ENCODE results near the gene DNAJC4. TPM values are rescaled to one million over a fixed set of nuclear protein-coding genes. Genes with fewer than 3 reads are reported as not detected.

DNAJC4 gene
- total and polyA plus RNA-seq, 7 donors = 25.7 to 68.1 (median 29.6) TPM

DNA sequence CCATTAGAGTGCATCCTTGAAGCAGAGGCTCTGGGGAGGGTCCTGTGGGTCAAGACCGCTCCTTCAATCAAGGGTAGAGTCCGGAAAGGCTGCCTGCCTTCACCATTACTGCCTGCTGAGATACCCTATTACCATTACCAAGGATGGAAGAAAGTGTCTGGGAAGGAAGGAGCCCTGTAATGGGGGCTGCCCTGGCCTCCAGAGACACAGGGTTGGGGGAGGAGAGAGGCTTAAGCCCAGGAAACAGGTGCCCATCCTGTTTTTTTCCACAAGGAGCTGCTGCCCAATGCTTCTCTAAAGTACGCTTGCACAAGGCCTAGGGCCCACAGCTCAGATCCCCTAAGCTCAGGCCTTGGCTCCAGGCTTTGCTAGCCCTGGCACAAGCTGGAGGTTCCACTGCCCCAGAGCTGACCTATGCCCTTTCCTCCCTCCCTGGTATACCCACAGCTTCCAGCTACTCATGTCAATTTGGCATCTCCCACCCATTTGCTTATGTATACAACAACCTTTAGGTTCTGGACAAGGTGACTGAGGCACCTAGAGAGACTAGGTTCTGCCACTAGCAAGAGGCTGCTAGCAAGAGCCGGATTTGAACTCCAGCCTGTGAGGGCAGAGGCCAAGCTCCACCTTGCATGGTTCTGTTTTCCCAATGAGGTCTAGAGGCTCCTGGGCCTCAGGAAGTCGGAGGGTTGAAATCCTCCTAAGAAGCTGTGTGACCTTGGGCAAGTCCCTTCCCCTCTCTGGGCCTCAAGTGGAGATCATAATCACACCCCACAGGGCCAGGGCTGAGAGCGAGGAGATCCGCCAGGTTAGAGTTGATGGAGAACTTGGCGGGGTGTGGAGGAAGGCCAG lies 19.4 kb downstream of the DNAJC4 start:
- H3K27me3 ChIP-seq = no peaks in the 10 kb centered on the region
- no peak for DNase-seq
- WGBS, 2 donors = 88 to 89% methylated on average over 8 of the region's 8 CpGs
- H3K36me3 ChIP-seq = peaks cover 0 to 5% (median 2%) of the 10 kb centered on the region in 4 donors
- TF ChIP-seq, protein P1, sequence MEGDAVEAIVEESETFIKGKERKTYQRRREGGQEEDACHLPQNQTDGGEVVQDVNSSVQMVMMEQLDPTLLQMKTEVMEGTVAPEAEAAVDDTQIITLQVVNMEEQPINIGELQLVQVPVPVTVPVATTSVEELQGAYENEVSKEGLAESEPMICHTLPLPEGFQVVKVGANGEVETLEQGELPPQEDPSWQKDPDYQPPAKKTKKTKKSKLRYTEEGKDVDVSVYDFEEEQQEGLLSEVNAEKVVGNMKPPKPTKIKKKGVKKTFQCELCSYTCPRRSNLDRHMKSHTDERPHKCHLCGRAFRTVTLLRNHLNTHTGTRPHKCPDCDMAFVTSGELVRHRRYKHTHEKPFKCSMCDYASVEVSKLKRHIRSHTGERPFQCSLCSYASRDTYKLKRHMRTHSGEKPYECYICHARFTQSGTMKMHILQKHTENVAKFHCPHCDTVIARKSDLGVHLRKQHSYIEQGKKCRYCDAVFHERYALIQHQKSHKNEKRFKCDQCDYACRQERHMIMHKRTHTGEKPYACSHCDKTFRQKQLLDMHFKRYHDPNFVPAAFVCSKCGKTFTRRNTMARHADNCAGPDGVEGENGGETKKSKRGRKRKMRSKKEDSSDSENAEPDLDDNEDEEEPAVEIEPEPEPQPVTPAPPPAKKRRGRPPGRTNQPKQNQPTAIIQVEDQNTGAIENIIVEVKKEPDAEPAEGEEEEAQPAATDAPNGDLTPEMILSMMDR (IDR thresholded peaks at IDR 0.05) = no peak
- no peak for TF ChIP-seq POLR2AphosphoS5 (IDR thresholded peaks at IDR 0.05)
- no peak for TF ChIP-seq EP300 (IDR thresholded peaks at IDR 0.05)
- no peak for TF ChIP-seq POLR2A (IDR thresholded peaks at IDR 0.05)
- H3K27ac ChIP-seq = no peak overlapping the region
- intact Hi-C loops (cut with DNase I) = loop anchor here (5.0 kb wide), 1 partner anchor 53 kb away; the partner anchor contains the start of gene CATSPERZ
- H3K9me3 ChIP-seq = no peaks in the 10 kb centered on the region
- H3K4me1 ChIP-seq = peaks cover 0 to 63% (median 45%) of the 10 kb centered on the region in 4 donors
- no peak overlapping the region for H3K4me3 ChIP-seq

DNA sequence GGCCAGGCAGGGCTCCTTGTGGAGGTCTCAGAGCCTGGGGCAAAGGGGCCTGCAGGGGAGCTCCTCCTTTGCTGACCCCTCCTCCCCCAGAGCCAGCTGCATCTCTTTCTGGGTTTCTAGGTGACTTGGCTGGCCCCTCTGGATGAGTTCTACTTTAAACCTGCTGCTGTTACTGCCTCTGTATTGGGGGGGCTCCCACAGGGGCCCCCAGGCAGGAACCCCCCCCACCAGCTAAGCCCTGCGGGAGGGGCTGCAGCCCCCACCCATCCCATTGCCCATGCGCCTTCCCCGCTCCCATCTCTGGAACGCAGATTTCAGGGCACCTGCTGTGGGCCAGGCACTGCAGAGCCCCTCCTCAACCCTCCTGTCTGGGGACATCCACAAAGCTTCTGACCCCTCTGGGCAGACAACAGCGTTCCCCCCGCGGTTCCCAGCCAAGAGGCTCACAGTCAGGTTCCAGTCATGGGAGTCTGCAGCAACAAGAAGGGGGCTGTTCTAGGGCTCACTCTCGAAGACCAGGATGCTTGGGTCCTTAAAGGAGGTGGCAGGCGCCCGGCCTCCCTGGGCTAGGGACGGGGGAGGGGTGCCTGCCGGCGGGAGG lies 20.2 kb downstream of the DNAJC4 start:
- H3K27me3 ChIP-seq = no peaks in the 10 kb centered on the region
- peak overlapping the region; percentile 73 to 85 (median 79) for H3K27ac ChIP-seq
- TF ChIP-seq, protein P1 (IDR thresholded peaks at IDR 0.05) = no peak
- no peak for TF ChIP-seq POLR2A (IDR thresholded peaks at IDR 0.05)
- no peak for TF ChIP-seq EP300 (IDR thresholded peaks at IDR 0.05)
- TF ChIP-seq POLR2AphosphoS5 (IDR thresholded peaks at IDR 0.05) = no peak
- intact Hi-C loops (cut with DNase I) = no loop called here
- peaks cover 0 to 56% (median 38%) of the 10 kb centered on the region in 4 donors for H3K4me1 ChIP-seq
- DNase-seq = no peak
- WGBS, 2 donors = 22 to 25% methylated on average over 13 of the region's 13 CpGs
- peak overlapping the region; percentile 37 to 93 (median 76) for H3K4me3 ChIP-seq
- no peaks in the 10 kb centered on the region for H3K9me3 ChIP-seq
- peaks cover 0 to 11% (median 7%) of the 10 kb centered on the region in 4 donors for H3K36me3 ChIP-seq

DNA sequence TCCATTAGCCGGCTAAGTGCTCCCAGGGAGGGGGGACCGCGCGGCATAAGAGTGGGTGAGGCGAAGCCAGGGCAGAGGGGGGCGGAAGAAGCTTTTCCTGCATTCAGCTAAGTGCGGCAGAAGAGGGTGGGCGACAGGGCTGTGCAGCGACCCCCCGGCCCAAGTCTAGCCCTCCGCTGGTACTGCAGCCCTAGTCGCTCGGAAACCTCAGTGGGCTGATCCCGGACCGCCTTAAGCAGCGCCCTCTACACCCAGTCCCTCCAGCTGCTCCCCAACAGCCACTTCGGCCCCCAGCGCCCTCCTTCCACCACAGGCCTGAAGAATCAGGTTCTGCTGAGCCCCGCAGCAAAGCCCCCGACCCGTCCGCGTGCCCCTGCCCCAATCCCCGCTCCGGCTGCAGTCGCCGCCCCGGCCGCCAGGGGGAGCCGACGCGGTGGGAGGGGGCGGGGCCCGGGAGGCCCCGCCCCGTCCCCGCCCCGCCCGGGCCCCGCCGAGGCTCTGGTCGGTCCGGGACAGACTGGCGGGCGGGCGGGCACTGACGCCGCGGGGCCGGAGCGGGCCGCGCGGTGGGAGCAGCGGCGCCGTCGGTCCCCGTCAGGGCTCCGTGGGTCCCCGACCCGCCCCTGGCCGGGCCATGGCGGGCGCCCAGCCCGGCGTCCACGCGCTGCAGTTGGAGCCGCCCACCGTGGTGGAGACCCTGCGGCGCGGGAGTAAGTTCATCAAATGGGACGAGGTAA lies 20.8 kb downstream of the DNAJC4 start, which contains the start of gene PLCB3:
PLCB3 (plus strand) TSS at position 515 of the 737 bp plus-strand sequence; CDS start at position 635, 120 bp downstream.
- no peaks in the 10 kb centered on the region for H3K9me3 ChIP-seq
- peak; percentile 79 for DNase-seq
- no peaks in the 10 kb centered on the region for H3K27me3 ChIP-seq
- peak within 1 kb of the TSS; percentile 73 to 85 (median 79) for H3K27ac ChIP-seq
- H3K4me1 ChIP-seq = peaks cover 0 to 49% (median 32%) of the 10 kb centered on the region in 4 donors
- peak within 1 kb of the TSS; percentile 68 to 93 (median 79) for H3K4me3 ChIP-seq
- intact Hi-C loops (cut with DNase I) = no loop called here
- peak in 2 of 4 donors; percentile 39 to 43 for TF ChIP-seq POLR2AphosphoS5 (IDR thresholded peaks at IDR 0.05)
- TF ChIP-seq POLR2A (IDR thresholded peaks at IDR 0.05) = no peak
- TF ChIP-seq, protein P1 (IDR thresholded peaks at IDR 0.05) = peak; percentile 64 to 90 (median 71)
- TF ChIP-seq EP300 (IDR thresholded peaks at IDR 0.05) = no peak
- H3K36me3 ChIP-seq = peaks cover 3 to 17% (median 11%) of the 10 kb centered on the region in 4 donors
- 1% methylated on average over 75 of the region's 75 CpGs for WGBS, 2 donors

DNA sequence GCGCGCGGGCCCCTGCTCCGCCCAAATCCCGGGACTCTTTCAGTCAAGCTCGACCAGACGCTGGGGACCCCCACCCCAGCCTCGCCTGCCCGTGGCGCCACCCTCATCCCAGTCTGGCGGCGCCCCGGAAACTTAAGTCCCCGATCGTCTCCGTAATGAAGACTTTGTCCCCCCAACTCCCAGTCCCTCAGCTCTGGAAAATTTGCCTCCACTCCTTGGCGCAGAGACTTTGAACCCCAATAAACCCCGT lies 21.3 kb downstream of the DNAJC4 start:
- H3K27ac ChIP-seq = peak overlapping the region; percentile 73 to 85 (median 79)
- peaks cover 7 to 22% (median 14%) of the 10 kb centered on the region in 4 donors for H3K36me3 ChIP-seq
- no peaks in the 10 kb centered on the region for H3K27me3 ChIP-seq
- H3K9me3 ChIP-seq = no peaks in the 10 kb centered on the region
- DNase-seq = no peak
- H3K4me1 ChIP-seq = peaks cover 0 to 47% (median 32%) of the 10 kb centered on the region in 4 donors
- peak overlapping the region; percentile 68 to 93 (median 79) for H3K4me3 ChIP-seq
- WGBS, 2 donors = 0 to 1% methylated on average over 18 of the region's 18 CpGs
- TF ChIP-seq EP300 (IDR thresholded peaks at IDR 0.05) (no peak), POLR2A (IDR thresholded peaks at IDR 0.05) (no peak), POLR2AphosphoS5 (IDR thresholded peaks at IDR 0.05) (no peak)
- TF ChIP-seq, protein P1 (IDR thresholded peaks at IDR 0.05) = no peak
- intact Hi-C loops (cut with DNase I) = loop anchor here (1.0 kb wide), 1 partner anchor 18 kb away; no protein-coding TSS in a partner anchor

All from sigmoid colon (tissue), 7 donors.